Measurements from ENCODE around the gene SFTPB. TPM values are rescaled to one million over a fixed set of nuclear protein-coding genes. Genes with fewer than 3 reads are reported as not detected.

SFTPB gene
- total RNA-seq, 1 experiment from 2014 or later: 7.6 TPM

GRCh38 chr2:85694052-85695025 lies 26.3 kb upstream of the SFTPB start, which contains the start of gene GNLY:
GNLY (plus strand) TSS chr2:85694358; CDS start chr2:85694419, 61 bp downstream.
- TF ChIP-seq MYBL2 (CRISPR knock-in tag; IDR thresholded peaks at IDR 0.05) (no peak), FOXP4 (CRISPR knock-in tag; IDR thresholded peaks at IDR 0.05) (0 out of 2 replicates have a peak, but pooled peaks have one; percentile 31), RORB (CRISPR knock-in tag; IDR thresholded peaks at IDR 0.05) (no peak), CBFB (CRISPR knock-in tag; IDR thresholded peaks at IDR 0.05; ENCODE audit: low read depth) (no peak)
- H3K27me3 Mint-ChIP-seq (ENCODE audit: low read depth): no peaks in the 10 kb centered on the region; the same call in 1 of the 2 replicates
- no peaks in the 10 kb centered on the region for H3K4me1 Mint-ChIP-seq
- ATAC-seq (no peak), DNase-seq (ENCODE audit: low spot score) (no peak)
- ChIA-PET CTCF (interaction anchor here (1.8 to 2.6 kb wide), 2 partner anchors 13 to 15 kb away, joined by 7 to 16 read pairs; no protein-coding TSS in a partner anchor), POLR2A (no interaction called here)
- H3K27ac Mint-ChIP-seq: no peak within 1 kb of the TSS
- H3K36me3 Mint-ChIP-seq: no peaks in the 10 kb centered on the region
- H3K9me3 Mint-ChIP-seq: peaks cover under 1% of the 10 kb centered on the region; the same call in 1 of the 2 replicates
- H3K4me3 Mint-ChIP-seq: no peak within 1 kb of the TSS

- POLR2A ChIA-PET: interaction anchor here (0.8 kb wide), 1 partner anchor 91 kb away, joined by 3 read pairs; no protein-coding TSS in a partner anchor
- DNase-seq (ENCODE audit: low spot score) (no peak), ATAC-seq (no peak)
- Mint-ChIP-seq H3K27me3 (ENCODE audit: low read depth) (no peaks in the 10 kb centered on the region; the same call in 1 of the 2 replicates), H3K9me3 (no peaks in the 10 kb centered on the region), H3K36me3 (no peaks in the 10 kb centered on the region), H3K4me3 (no peak overlapping the region), H3K27ac (no peak overlapping the region), H3K4me1 (0 out of 2 replicates have a peak, but pooled peaks cover 3% of the 10 kb centered on the region)
- CTCF ChIA-PET: interaction anchor here (1.2 to 1.4 kb wide), 4 partner anchors 13 to 28 kb away, joined by 3 to 9 read pairs (median 4); no protein-coding TSS in a partner anchor
- TF ChIP-seq ATF1 (CRISPR knock-in tag; IDR thresholded peaks at IDR 0.05): no peak
- no peak for TF ChIP-seq SOX15 (CRISPR knock-in tag; IDR thresholded peaks at IDR 0.05)
- TF ChIP-seq NFATC4 (CRISPR knock-in tag; IDR thresholded peaks at IDR 0.05): no peak
- no peak for TF ChIP-seq NFE2L1 (CRISPR knock-in tag; IDR thresholded peaks at IDR 0.05)
- TF ChIP-seq E2F1 (CRISPR knock-in tag; IDR thresholded peaks at IDR 0.05): no peak
- no peak for TF ChIP-seq AR (CRISPR knock-in tag; IDR thresholded peaks at IDR 0.05)
- no peak for TF ChIP-seq MLX (CRISPR knock-in tag; IDR thresholded peaks at IDR 0.05)
- no peak for TF ChIP-seq NR3C1 (CRISPR knock-in tag; conservative IDR thresholded peaks at IDR 0.05; ENCODE audit: low read depth)
- TF ChIP-seq USF2 (CRISPR knock-in tag; IDR thresholded peaks at IDR 0.05): no peak
- TF ChIP-seq NR1H2 (CRISPR knock-in tag; IDR thresholded peaks at IDR 0.05): no peak
- TF ChIP-seq TCF7 (CRISPR knock-in tag; IDR thresholded peaks at IDR 0.05; ENCODE audit: low read depth): no peak
- no peak for TF ChIP-seq CREM (CRISPR knock-in tag; IDR thresholded peaks at IDR 0.05)
- no peak for TF ChIP-seq STAT6 (CRISPR knock-in tag; conservative IDR thresholded peaks at IDR 0.05; ENCODE audit: low read depth)
- no peak for TF ChIP-seq FOXK1 (CRISPR knock-in tag; IDR thresholded peaks at IDR 0.05)
- no peak for TF ChIP-seq ATF3 (CRISPR knock-in tag; conservative IDR thresholded peaks at IDR 0.05)
- TF ChIP-seq KAT7 (CRISPR knock-in tag; IDR thresholded peaks at IDR 0.05; ENCODE audit: borderline replicate concordance): no peak
Measured at GRCh38 chr2:85692039-85692645, 24.1 kb upstream of the SFTPB start.
